Dendritic cell treated with granulocyte-macrophage colony-stimulating factor and Interleukin-4, amounts not matched to agents 40 ng/mL and 50 ng/mL, for 4 days (primary cell): ENCODE data around the gene FOXJ1.

ENCODE experiments used
- H3K27ac Mint-ChIP-seq: one replicate; pipeline ENCODE4 v1.8.0; 2022; ENCODE audit warnings: mild to moderate bottlenecking, mixed read lengths
- H3K27me3 Mint-ChIP-seq: one replicate; pipeline ENCODE4 v1.8.0; 2022; ENCODE audit warnings: mild to moderate bottlenecking, mixed read lengths
- H3K36me3 Mint-ChIP-seq: one replicate; pipeline ENCODE4 v1.8.0; 2022; ENCODE audit warnings: low read depth, mixed read lengths
- H3K4me1 Mint-ChIP-seq: one replicate; pipeline ENCODE4 v1.8.0; 2022; ENCODE audit warnings: low read depth, mixed read lengths
- H3K4me3 Mint-ChIP-seq: one replicate; pipeline ENCODE4 v1.8.0; 2022; ENCODE audit warnings: mild to moderate bottlenecking, moderate library complexity, mixed read lengths
- H3K9me3 Mint-ChIP-seq: one replicate; pipeline ENCODE4 v1.8.0; 2022; ENCODE audit warnings: mixed read lengths
- intact Hi-C: fragments of 100-400 bp; cut with micrococcal nuclease; formaldehyde crosslinking; loops from one replicate; pipeline ENCODE4 v1.15.0; 2022

Gene FOXJ1

DNA sequence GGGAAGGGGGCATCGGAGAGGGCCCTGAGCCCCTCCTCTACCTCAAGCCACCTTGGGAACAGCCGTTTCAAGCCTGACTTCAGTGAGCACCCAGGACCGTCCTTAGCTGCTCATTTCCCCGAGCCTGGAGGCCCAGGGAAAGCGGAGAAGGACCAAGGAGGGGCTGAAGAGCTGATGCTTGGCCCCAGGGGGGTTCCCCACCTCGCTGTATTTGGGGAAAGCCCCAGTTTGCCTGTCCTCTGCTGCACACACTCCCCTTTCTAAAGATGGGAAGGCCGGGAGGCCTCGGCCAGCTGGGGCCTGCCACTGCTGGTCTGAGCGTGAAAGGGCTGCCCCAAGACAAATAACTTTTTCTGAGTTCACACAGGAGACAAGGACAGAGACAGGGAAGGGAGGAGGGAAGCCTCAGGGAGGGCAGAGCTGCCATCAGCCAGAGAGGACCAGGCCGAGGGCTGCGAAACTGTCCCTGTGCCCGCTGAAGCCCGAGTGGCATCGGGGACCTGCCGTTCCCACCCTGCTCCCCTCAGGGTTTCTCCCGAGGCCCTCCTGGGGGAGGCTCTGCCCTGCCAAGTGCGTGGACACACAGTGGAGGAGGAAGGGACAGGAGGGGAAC is 50.4 kb downstream of the FOXJ1 start:
- peaks cover 96% of the 10 kb centered on the region for H3K36me3 Mint-ChIP-seq
- H3K4me3 Mint-ChIP-seq, result no peak overlapping the region
- H3K4me1 Mint-ChIP-seq, result no peaks in the 10 kb centered on the region
- no peaks in the 10 kb centered on the region for H3K9me3 Mint-ChIP-seq
- intact Hi-C loops, result no loop called here
- no peak overlapping the region for H3K27ac Mint-ChIP-seq
- no peaks in the 10 kb centered on the region for H3K27me3 Mint-ChIP-seq

GRCh38 chr17:76089680-76090516 is 51.1 kb downstream of the FOXJ1 start:
- Mint-ChIP-seq H3K4me3 (no peak overlapping the region), H3K36me3 (peaks cover 100% of the 10 kb centered on the region), H3K27ac (no peak overlapping the region), H3K4me1 (no peaks in the 10 kb centered on the region), H3K9me3 (no peaks in the 10 kb centered on the region), H3K27me3 (no peaks in the 10 kb centered on the region)
- intact Hi-C loops, result no loop called here

- Mint-ChIP-seq H3K36me3 (peaks cover 100% of the 10 kb centered on the region), H3K4me1 (no peaks in the 10 kb centered on the region), H3K9me3 (no peaks in the 10 kb centered on the region), H3K27ac (no peak overlapping the region), H3K27me3 (no peaks in the 10 kb centered on the region), H3K4me3 (no peak overlapping the region)
- intact Hi-C loops, result no loop called here
Measured at GRCh38 chr17:76088868-76089576, 52.0 kb downstream of the FOXJ1 start.

GRCh38 chr17:76088041-76088867 is 52.8 kb downstream of the FOXJ1 start:
- no peaks in the 10 kb centered on the region for H3K27me3 Mint-ChIP-seq
- intact Hi-C loops, result no loop called here
- no peak overlapping the region for H3K4me3 Mint-ChIP-seq
- no peak overlapping the region for H3K27ac Mint-ChIP-seq
- H3K9me3 Mint-ChIP-seq, result no peaks in the 10 kb centered on the region
- H3K4me1 Mint-ChIP-seq, result no peaks in the 10 kb centered on the region
- peaks cover 100% of the 10 kb centered on the region for H3K36me3 Mint-ChIP-seq

- Mint-ChIP-seq H3K4me3 (no peak overlapping the region), H3K9me3 (no peaks in the 10 kb centered on the region), H3K27ac (no peak overlapping the region), H3K4me1 (no peaks in the 10 kb centered on the region), H3K36me3 (peaks cover 100% of the 10 kb centered on the region), H3K27me3 (no peaks in the 10 kb centered on the region)
- intact Hi-C loops, result no loop called here
Measured at GRCh38 chr17:76087531-76087930, 53.5 kb downstream of the FOXJ1 start.

DNA sequence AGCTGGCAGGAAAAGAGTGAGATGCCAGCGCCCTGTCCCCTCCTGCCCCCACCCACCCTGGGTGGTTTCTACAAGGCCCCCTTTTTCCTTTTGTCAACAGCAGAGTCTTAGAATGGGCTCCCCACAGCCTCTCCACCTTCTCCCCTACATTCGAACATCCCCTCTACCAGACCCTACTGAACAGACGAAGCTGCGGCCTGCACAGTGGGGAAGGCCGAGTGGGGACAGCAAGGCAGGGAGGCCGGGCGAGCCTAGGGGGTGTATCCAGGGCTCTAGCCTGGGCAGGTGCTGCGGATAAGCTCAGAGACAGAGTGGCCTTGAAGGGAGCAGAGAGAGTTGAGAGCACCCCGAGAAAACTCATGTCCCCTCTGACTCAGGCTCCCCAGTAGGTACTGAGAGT is 54.7 kb downstream of the FOXJ1 start:
- H3K4me3 Mint-ChIP-seq, result no peak overlapping the region
- H3K9me3 Mint-ChIP-seq, result no peaks in the 10 kb centered on the region
- H3K27me3 Mint-ChIP-seq, result peaks cover 5% of the 10 kb centered on the region
- no peaks in the 10 kb centered on the region for H3K4me1 Mint-ChIP-seq
- peaks cover 93% of the 10 kb centered on the region for H3K36me3 Mint-ChIP-seq
- intact Hi-C loops, result no loop called here
- no peak overlapping the region for H3K27ac Mint-ChIP-seq
